Suprapubic skin (tissue), 4 donors: ENCODE data around the gene DMRT1. TPM values are rescaled to one million over a fixed set of nuclear protein-coding genes. Genes with fewer than 3 reads are reported as not detected.

Source experiments
- DNase-seq, 2 donors: peaks; one replicate each; pipeline ENCODE4 v3.0.0-alpha.2; 2019; ENCODE audit warnings: low spot score in 2 of 2
- H3K27ac ChIP-seq: fragments of 200-600 bp; sonication (generic); one replicate; pipeline ENCODE4 v1.5.1; 2019
- H3K27me3 ChIP-seq: fragments of 200-600 bp; sonication (generic); one replicate; pipeline ENCODE4 v1.5.1; 2019
- H3K36me3 ChIP-seq: fragments of 200-600 bp; sonication (generic); one replicate; pipeline ENCODE4 v1.5.1; 2019
- H3K4me1 ChIP-seq: fragments of 200-600 bp; sonication (generic); one replicate; pipeline ENCODE4 v1.5.1; 2019
- H3K4me3 ChIP-seq: fragments of 200-600 bp; sonication (generic); one replicate; pipeline ENCODE4 v1.5.1; 2019; ENCODE audit warnings: mild to moderate bottlenecking
- H3K9me3 ChIP-seq: fragments of 200-600 bp; sonication (generic); one replicate; pipeline ENCODE4 v1.5.1; 2019
- CTCF ChIP-seq, 2 donors: fragments of 200-600 bp in 1 of 2; fragments of 450-650 bp in 1 of 2; sonication (generic) in 1 of 2; IDR thresholded peaks; one replicate each; pipeline ENCODE4 v1.5.1; 2016 to 2019; ENCODE audit warnings: antibody characterized with exemption in 2 of 2, mild to moderate bottlenecking in 1 of 2, moderate library complexity in 1 of 2
- EP300 ChIP-seq: sonication (generic); formaldehyde crosslinking; IDR thresholded peaks from one replicate; pipeline ENCODE4 v1.6.1; 2017; ENCODE audit warnings: antibody characterized with exemption
- POLR2A ChIP-seq, 2 donors: fragments of 450-650 bp; IDR thresholded peaks; one replicate each; pipeline ENCODE4 v1.6.1; 2017; ENCODE audit warnings: antibody characterized with exemption in 2 of 2, mild to moderate bottlenecking in 2 of 2, moderate library complexity in 2 of 2
- POLR2AphosphoS5 ChIP-seq, 3 donors: sonication (generic); formaldehyde crosslinking; IDR thresholded peaks; one replicate each; pipeline ENCODE4 v1.6.1; 2017; ENCODE audit warnings: antibody characterized with exemption in 3 of 3
- WGBS: methylation state at CpG from one replicate; pipeline ENCODE4 v1.1.5; 2018; 5-methylcytosine and 5-hydroxymethylcytosine counted together
- total RNA-seq, 4 donors: library from RNA; depleted of rRNA; stranded (reverse); fragments of >200 nt; gene quantifications; one replicate each; pipeline ENCODE4 v1.1.0, GENCODE V29; 2016

DMRT1 gene
- total RNA-seq, 4 donors from 2014 or later, result not detected

GRCh38 chr9:1005043-1005667 is 163.7 kb downstream of the DMRT1 start:
- Histone ChIP-seq H3K36me3 (no peaks in the 10 kb centered on the region), H3K9me3 (no peaks in the 10 kb centered on the region), H3K27ac (no peak overlapping the region), H3K27me3 (peaks cover 3% of the 10 kb centered on the region), H3K4me3 (no peak overlapping the region), H3K4me1 (peaks cover 3% of the 10 kb centered on the region)
- peak in 1 of 2 donors; percentile 36 for TF ChIP-seq CTCF (IDR thresholded peaks at IDR 0.05)
- no peak for TF ChIP-seq POLR2A (IDR thresholded peaks at IDR 0.05)
- 77% methylated on average over 8 of the region's 10 CpGs for WGBS
- no peak for DNase-seq

- H3K36me3 ChIP-seq, result no peaks in the 10 kb centered on the region
- WGBS, result 88% methylated on average over 3 of the region's 3 CpGs
- peaks cover 3% of the 10 kb centered on the region for H3K27me3 ChIP-seq
- H3K4me3 ChIP-seq, result no peak overlapping the region
- TF ChIP-seq CTCF (IDR thresholded peaks at IDR 0.05) (no peak), POLR2AphosphoS5 (IDR thresholded peaks at IDR 0.05) (no peak), EP300 (no peak), POLR2A (IDR thresholded peaks at IDR 0.05) (no peak)
- no peak overlapping the region for H3K27ac ChIP-seq
- no peaks in the 10 kb centered on the region for H3K9me3 ChIP-seq
- no peak for DNase-seq
- H3K4me1 ChIP-seq, result peaks cover 3% of the 10 kb centered on the region
Observed at GRCh38 chr9:1007312-1007711, 165.8 kb downstream of the DMRT1 start.

GRCh38 chr9:1008216-1008615 is 166.7 kb downstream of the DMRT1 start:
- H3K27ac ChIP-seq, result no peak overlapping the region
- H3K9me3 ChIP-seq, result no peaks in the 10 kb centered on the region
- peaks cover 6% of the 10 kb centered on the region for H3K27me3 ChIP-seq
- H3K36me3 ChIP-seq, result no peaks in the 10 kb centered on the region
- H3K4me3 ChIP-seq, result no peak overlapping the region
- H3K4me1 ChIP-seq, result peaks cover 3% of the 10 kb centered on the region
- TF ChIP-seq CTCF (IDR thresholded peaks at IDR 0.05), result no peak
- no peak for TF ChIP-seq POLR2A (IDR thresholded peaks at IDR 0.05)
- no peak for TF ChIP-seq POLR2AphosphoS5 (IDR thresholded peaks at IDR 0.05)
- TF ChIP-seq EP300, result no peak
- no peak for DNase-seq
- WGBS, result 85% methylated on average over 3 of the region's 3 CpGs

- Histone ChIP-seq H3K9me3 (no peaks in the 10 kb centered on the region), H3K4me3 (no peak overlapping the region), H3K4me1 (peaks cover 3% of the 10 kb centered on the region), H3K36me3 (no peaks in the 10 kb centered on the region), H3K27ac (no peak overlapping the region), H3K27me3 (peaks cover 6% of the 10 kb centered on the region)
- TF ChIP-seq EP300 (no peak), CTCF (IDR thresholded peaks at IDR 0.05) (peak; percentile 86 to 97), POLR2AphosphoS5 (IDR thresholded peaks at IDR 0.05) (no peak), POLR2A (IDR thresholded peaks at IDR 0.05) (no peak)
- DNase-seq, result peak; percentile 88 to 91
- WGBS, result 4% methylated on average over 12 of the region's 14 CpGs
Observed at GRCh38 chr9:1009101-1009707, 167.7 kb downstream of the DMRT1 start.

GRCh38 chr9:1013021-1013420 is 171.5 kb downstream of the DMRT1 start:
- Histone ChIP-seq H3K9me3 (no peaks in the 10 kb centered on the region), H3K4me1 (peaks cover 3% of the 10 kb centered on the region), H3K27me3 (peaks cover 3% of the 10 kb centered on the region), H3K36me3 (no peaks in the 10 kb centered on the region), H3K4me3 (no peak overlapping the region), H3K27ac (no peak overlapping the region)
- DNase-seq, result no peak
- TF ChIP-seq POLR2AphosphoS5 (IDR thresholded peaks at IDR 0.05), result no peak
- no peak for TF ChIP-seq POLR2A (IDR thresholded peaks at IDR 0.05)
- TF ChIP-seq EP300, result no peak
- no peak for TF ChIP-seq CTCF (IDR thresholded peaks at IDR 0.05)
- 72% methylated on average over 5 of the region's 5 CpGs for WGBS
